IMR-90 (cell line): ENCODE results near the gene PEX26. TPM values are rescaled to one million over a fixed set of nuclear protein-coding genes. Genes with fewer than 3 reads are reported as not detected.

Experiments used
- ATAC-seq: fragments of 200-7000 bp; cut with Tn5 transposase; 2 replicates; pipeline ENCODE4 v1.9.1; 2020; ENCODE audit warnings: low read depth, mild to moderate bottlenecking, moderate library complexity
- BruUV-seq: library from RNA; stranded (reverse); fragments of 400-500 nt; replicated peaks from 2 replicates; lab custom pipeline; 2021; lab: Mats Ljungman, UMichigan
- CTCF ChIA-PET: fragments of 300-600 bp; formaldehyde crosslinking; extraction: SDS; loops from one replicate; lab custom pipeline; 2021; ENCODE audit warnings: antibody characterized with exemption; lab: Yijun Ruan, JAX
- POLR2A ChIA-PET: fragments of 300-600 bp; sonication (Branson Sonifier 250); formaldehyde crosslinking; loops from one replicate; lab custom pipeline; 2022; ENCODE audit warnings: antibody characterized with exemption; ENCODE audit not compliant: unreplicated experiment; lab: Charles Lee
- DNase-seq: peaks from one replicate; pipeline ENCODE4 v3.0.0; 2013
- H2AFZ ChIP-seq: replicated peaks from 2 replicates; pipeline ENCODE3; 2013; ENCODE audit warnings: low read length, mild to moderate bottlenecking; ENCODE audit not compliant: poor library complexity
- H2AK5ac ChIP-seq: 2 replicates; pipeline ENCODE4 v1.6.1; 2013; ENCODE audit warnings: low read depth, low read length, inconsistent platforms
- H2AK9ac ChIP-seq: replicated peaks from 2 replicates; pipeline ENCODE3; 2013; ENCODE audit warnings: mild to moderate bottlenecking, low read depth, low read length, moderate library complexity; ENCODE audit not compliant: poor library complexity
- H2BK120ac ChIP-seq: 2 replicates; pipeline ENCODE4 v1.6.1; 2013; ENCODE audit warnings: low read depth, low read length, inconsistent platforms
- H2BK15ac ChIP-seq: 3 replicates; pipeline ENCODE4 v1.6.1; 2013; ENCODE audit warnings: low read depth, low read length, inconsistent platforms
- H2BK20ac ChIP-seq: 2 replicates; pipeline ENCODE4 v1.6.1; 2013; ENCODE audit warnings: low read depth, mild to moderate bottlenecking, inconsistent platforms, low read length, moderate library complexity
- H2BK5ac ChIP-seq: 2 replicates; pipeline ENCODE4 v1.6.1; 2013; ENCODE audit warnings: mild to moderate bottlenecking, low read depth, low read length, inconsistent platforms; ENCODE audit not compliant: poor library complexity, severe bottlenecking
- H3K14ac ChIP-seq: replicated peaks from 2 replicates; pipeline ENCODE4 v1.6.1; 2013; ENCODE audit warnings: low read depth, low read length, inconsistent platforms
- H3K18ac ChIP-seq: 2 replicates; pipeline ENCODE4 v1.6.1; 2013; ENCODE audit warnings: low read depth, low read length, control low read depth
- H3K23ac ChIP-seq: 2 replicates; pipeline ENCODE4 v1.6.1; 2013; ENCODE audit warnings: low read depth, low read length, inconsistent platforms
- H3K27ac ChIP-seq: 2 replicates; pipeline ENCODE4 v1.5.1; 2013; ENCODE audit warnings: mild to moderate bottlenecking, control low read depth, low read length; ENCODE audit not compliant: insufficient read depth
- H3K27me3 ChIP-seq: 2 replicates; pipeline ENCODE4 v1.6.1; 2013; ENCODE audit warnings: low read length; ENCODE audit not compliant: control insufficient read depth, insufficient read depth
- H3K36me3 ChIP-seq: 2 replicates; pipeline ENCODE4 v1.6.1; 2013; ENCODE audit warnings: low read length, mixed read lengths; ENCODE audit not compliant: control insufficient read depth, insufficient read depth
- H3K4ac ChIP-seq: 2 replicates; pipeline ENCODE4 v1.6.1; 2013; ENCODE audit warnings: low read depth, low read length, inconsistent platforms
- H3K4me1 ChIP-seq: 2 replicates; pipeline ENCODE4 v1.6.1; 2013; ENCODE audit warnings: low read length, mixed read lengths; ENCODE audit not compliant: control insufficient read depth, insufficient read depth
- H3K4me2 ChIP-seq: 2 replicates; pipeline ENCODE4 v1.6.1; 2013; ENCODE audit warnings: low read depth, mild to moderate bottlenecking, control low read depth, low read length, moderate library complexity
- H3K4me3 ChIP-seq: 2 replicates; pipeline ENCODE4 v1.5.1; 2013; ENCODE audit warnings: low read depth, mild to moderate bottlenecking, control low read depth, low read length, moderate library complexity; ENCODE audit not compliant: insufficient read depth
- H3K56ac ChIP-seq: 2 replicates; pipeline ENCODE4 v1.6.1; 2013; ENCODE audit warnings: low read length, inconsistent platforms; ENCODE audit not compliant: insufficient read depth; ENCODE audit errors: extremely low read depth
- H3K79me1 ChIP-seq, 2 experiments: 2 replicates each; pipeline ENCODE4 v1.6.1; 2013; ENCODE audit warnings: low read length in 2 of 2, inconsistent platforms in 1 of 2, low read depth in 1 of 2
- H3K9ac ChIP-seq: 2 replicates; pipeline ENCODE4 v1.6.1; 2013; ENCODE audit warnings: low read depth, low read length, control low read depth
- H3K9me1 ChIP-seq: 2 replicates; pipeline ENCODE4 v1.6.1; 2013; ENCODE audit warnings: low read length, inconsistent platforms; ENCODE audit not compliant: insufficient read depth
- H3K9me3 ChIP-seq: 2 replicates; pipeline ENCODE4 v1.6.1; 2013; ENCODE audit warnings: low read length; ENCODE audit not compliant: control insufficient read depth, insufficient read depth
- H4K20me1 ChIP-seq: 2 replicates; pipeline ENCODE4 v1.6.1; 2013; ENCODE audit warnings: low read length, inconsistent platforms; ENCODE audit not compliant: insufficient read depth
- H4K5ac ChIP-seq: 2 replicates; pipeline ENCODE4 v1.6.1; 2013; ENCODE audit warnings: mild to moderate bottlenecking, low read depth, low read length, control low read depth
- H4K8ac ChIP-seq, 2 experiments: 2 replicates each; pipeline ENCODE4 v1.6.1; 2013; ENCODE audit warnings: low read depth in 2 of 2, low read length in 2 of 2, control low read depth in 1 of 2, inconsistent platforms in 1 of 2
- H4K91ac ChIP-seq: 2 replicates; pipeline ENCODE4 v1.6.1; 2013; ENCODE audit warnings: low read depth, low read length, inconsistent platforms; ENCODE audit not compliant: insufficient read depth
- CHD1 ChIP-seq: IDR thresholded peaks from 2 replicates; pipeline ENCODE4 v1.6.1; 2012; ENCODE audit warnings: low read depth, low read length, improper control_type of control experiment
- FOS ChIP-seq: fragments of 150-350 bp; IDR thresholded peaks from 2 replicates; pipeline ENCODE4 v1.6.1; 2016; ENCODE audit warnings: low read depth, low read length
- RFX5 ChIP-seq: IDR thresholded peaks from 2 replicates; pipeline ENCODE4 v1.8.0; 2012; ENCODE audit warnings: low read depth, mild to moderate bottlenecking, low read length, moderate library complexity
- WGBS, 2 experiments: methylation state at CpG; one replicate each; pipeline versions ENCODE4 v1.1.5 to v1.1.7; 2013; ENCODE audit warnings: missing lambda C conversion rate in 2 of 2; ENCODE audit not compliant: insufficient read length in 1 of 2; ENCODE audit errors: extremely low coverage in 2 of 2; 5-methylcytosine and 5-hydroxymethylcytosine counted together
- dilution Hi-C: fragments of 300-500 bp; cut with HindIII; formaldehyde crosslinking; loops from one replicate; pipeline ENCODE4 v1.14.3; 2018; ENCODE audit warnings: low sequenced_read_pairs; ENCODE audit not compliant: unreplicated experiment
- in situ Hi-C: fragments of 300-500 bp; cut with MboI; formaldehyde crosslinking; loops from 3 replicates; pipeline ENCODE4 v1.14.3; 2019; ENCODE audit warnings: low sequenced_read_pairs, inconsistent platforms, mixed read lengths
- intact Hi-C: fragments of 100-400 bp; cut with micrococcal nuclease; formaldehyde crosslinking; loops from 2 replicates; pipeline ENCODE4 v1.10.0; 2022
- polyA plus RNA-seq, 3 experiments: library from polyadenylated mRNA; depleted of rRNA; stranded (reverse); fragments of >200 nt; gene quantifications; 2 replicates each; pipeline ENCODE4 v1.2.3, GENCODE V29; 2012; ENCODE audit warnings: low replicate concordance in 1 of 3
- total RNA-seq: library from RNA; depleted of rRNA; stranded (reverse); fragments of >200 nt; gene quantifications from 2 replicates; pipeline ENCODE4 v1.2.3, GENCODE V29; 2012
- TF ChIP-seq, protein P1 (sequence below): fragments of 150-350 bp; IDR thresholded peaks from 2 replicates; pipeline ENCODE4 v1.6.1; 2016; ENCODE audit warnings: low read depth, mild to moderate bottlenecking, low read length, moderate library complexity, borderline replicate concordance

The PEX26 gene
- total and polyA plus RNA-seq, 2 of the 4 experiments (the other 2 are of a cell fraction), result 12.2 to 18.5 TPM

DNA sequence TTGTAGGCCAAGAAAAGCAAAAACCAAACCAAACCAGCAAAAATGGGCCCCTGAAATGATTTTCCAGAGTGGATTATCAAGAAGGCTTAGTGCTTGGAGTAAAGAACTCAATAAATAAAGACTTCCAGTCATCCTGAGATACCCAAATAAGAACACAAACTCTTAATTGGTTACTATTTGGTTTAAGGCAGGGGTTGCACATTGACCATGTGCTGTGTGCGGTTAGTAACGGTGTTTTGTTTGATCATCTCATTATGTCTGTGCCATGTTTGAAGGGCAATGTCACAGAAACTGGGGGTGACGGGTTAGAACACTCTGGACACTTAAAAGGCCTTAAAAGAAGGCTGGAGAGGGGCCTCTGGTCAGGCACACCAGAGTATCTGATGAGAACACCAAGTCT lies 43.7 kb upstream of the PEX26 start:
- Histone ChIP-seq H2BK15ac (peak overlapping the region; percentile 88; the same call in 1 of the 3 replicates), H3K14ac (0 out of 2 replicates have a peak overlapping the region, but pooled peaks have one; percentile 44), H3K36me3 (no peaks in the 10 kb centered on the region), H2BK20ac (peak overlapping the region; percentile 83; the same call in 1 of the 2 replicates), H3K9me3 (no peaks in the 10 kb centered on the region), H3K27me3 (no peaks in the 10 kb centered on the region), H4K91ac (0 out of 2 replicates have a peak overlapping the region, but pooled peaks have one; percentile 21), H3K23ac (no peak overlapping the region), H3K27ac (no peak overlapping the region), H2AFZ (no peak overlapping the region), H2AK5ac (peak overlapping the region; percentile 74), H4K5ac (peak overlapping the region; percentile 24; the same call in 1 of the 2 replicates), H4K8ac (no peak overlapping the region), H3K56ac (no peak overlapping the region), H3K4me3 (no peak overlapping the region), H3K4me2 (no peak overlapping the region), H3K4ac (peak overlapping the region; percentile 28; the same call in 1 of the 2 replicates), H2BK5ac (no peak overlapping the region), H3K4me1 (peaks cover 13% of the 10 kb centered on the region), H3K9ac (no peak overlapping the region), H4K20me1 (peaks cover 5% of the 10 kb centered on the region; the same call in 1 of the 2 replicates), H2AK9ac (no peak overlapping the region), H2BK120ac (peak overlapping the region; percentile 77), H3K79me1 (no peaks in the 10 kb centered on the region), H3K9me1 (peaks cover 18% of the 10 kb centered on the region), H3K18ac (no peak overlapping the region; the same call in 1 of the 2 replicates)
- no TSS peak for BruUV-seq
- no peak for TF ChIP-seq FOS
- no peak for TF ChIP-seq RFX5
- no peak for TF ChIP-seq CHD1
- TF ChIP-seq, protein P1, sequence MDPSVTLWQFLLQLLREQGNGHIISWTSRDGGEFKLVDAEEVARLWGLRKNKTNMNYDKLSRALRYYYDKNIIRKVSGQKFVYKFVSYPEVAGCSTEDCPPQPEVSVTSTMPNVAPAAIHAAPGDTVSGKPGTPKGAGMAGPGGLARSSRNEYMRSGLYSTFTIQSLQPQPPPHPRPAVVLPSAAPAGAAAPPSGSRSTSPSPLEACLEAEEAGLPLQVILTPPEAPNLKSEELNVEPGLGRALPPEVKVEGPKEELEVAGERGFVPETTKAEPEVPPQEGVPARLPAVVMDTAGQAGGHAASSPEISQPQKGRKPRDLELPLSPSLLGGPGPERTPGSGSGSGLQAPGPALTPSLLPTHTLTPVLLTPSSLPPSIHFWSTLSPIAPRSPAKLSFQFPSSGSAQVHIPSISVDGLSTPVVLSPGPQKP, result no peak
- no CpG with 5 or more reads among the region's 3 CpGs for whole genome bisulfite sequencing, 2 experiments
- ChIA-PET CTCF (interaction anchor here (0.6 to 3.2 kb wide), 6 partner anchors 9 to 205 kb away, joined by 3 to 16 read pairs (median 3); partner anchors contain the start of genes MICAL3 and PEX26), POLR2A (no interaction called here)
- dilution Hi-C loops (no loop called here), intact Hi-C loops (no loop called here), in situ Hi-C loops (no loop called here)
- DNase-seq, result no peak
- ATAC-seq, result no peak
